Measurements from ENCODE around the gene TBC1D3B. TPM values are rescaled to one million over a fixed set of nuclear protein-coding genes. Genes with fewer than 3 reads are reported as not detected.

The TBC1D3B gene
- total RNA-seq, 1 donor from 2014 or later = 3.4 TPM

DNA sequence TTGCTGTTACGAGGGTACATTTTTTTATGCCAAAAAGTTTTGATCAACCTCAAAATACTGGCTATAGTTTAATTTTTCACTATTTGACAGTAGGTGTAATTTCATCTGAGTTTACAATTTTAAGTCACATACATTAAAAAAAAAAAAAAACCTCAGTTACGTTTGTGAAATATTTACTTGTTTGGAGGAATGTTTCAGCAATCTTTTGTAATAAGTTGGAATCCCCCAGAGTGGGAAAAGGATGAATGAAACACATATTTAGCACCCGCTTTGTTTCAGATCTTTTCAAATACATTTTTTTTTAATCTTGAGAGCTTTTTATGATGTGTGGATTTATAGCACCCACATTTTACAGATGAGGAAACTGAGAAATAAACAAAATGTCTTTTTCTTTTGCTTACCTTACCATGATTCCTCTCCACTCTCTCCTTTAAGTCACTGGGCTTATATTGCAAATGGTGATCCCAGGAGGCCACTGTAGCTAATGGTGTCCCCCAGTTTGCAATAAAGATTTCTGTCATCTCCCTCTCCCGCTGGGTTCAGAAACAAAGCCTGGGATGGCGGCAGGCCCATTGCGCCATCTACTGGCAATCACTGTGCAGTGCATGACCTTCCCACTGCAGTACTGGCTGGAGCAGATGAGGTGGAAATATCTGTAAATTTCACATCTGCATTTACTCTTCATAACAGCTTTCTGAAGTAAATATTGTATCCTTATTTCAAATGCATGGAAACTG lies 27.7 kb downstream of the TBC1D3B start:
- Histone ChIP-seq H3K4me3 (no peak overlapping the region), H3K27ac (no peak overlapping the region), H3K27me3 (no peaks in the 10 kb centered on the region), H3K9me3 (no peaks in the 10 kb centered on the region), H3K36me3 (no peaks in the 10 kb centered on the region), H3K4me1 (no peaks in the 10 kb centered on the region)
- TF ChIP-seq POLR2AphosphoS5 (IDR thresholded peaks at IDR 0.05; ENCODE audit: insufficient read depth in 1 of 2, low read depth in 1 of 2) = no peak
- TF ChIP-seq, protein P1, sequence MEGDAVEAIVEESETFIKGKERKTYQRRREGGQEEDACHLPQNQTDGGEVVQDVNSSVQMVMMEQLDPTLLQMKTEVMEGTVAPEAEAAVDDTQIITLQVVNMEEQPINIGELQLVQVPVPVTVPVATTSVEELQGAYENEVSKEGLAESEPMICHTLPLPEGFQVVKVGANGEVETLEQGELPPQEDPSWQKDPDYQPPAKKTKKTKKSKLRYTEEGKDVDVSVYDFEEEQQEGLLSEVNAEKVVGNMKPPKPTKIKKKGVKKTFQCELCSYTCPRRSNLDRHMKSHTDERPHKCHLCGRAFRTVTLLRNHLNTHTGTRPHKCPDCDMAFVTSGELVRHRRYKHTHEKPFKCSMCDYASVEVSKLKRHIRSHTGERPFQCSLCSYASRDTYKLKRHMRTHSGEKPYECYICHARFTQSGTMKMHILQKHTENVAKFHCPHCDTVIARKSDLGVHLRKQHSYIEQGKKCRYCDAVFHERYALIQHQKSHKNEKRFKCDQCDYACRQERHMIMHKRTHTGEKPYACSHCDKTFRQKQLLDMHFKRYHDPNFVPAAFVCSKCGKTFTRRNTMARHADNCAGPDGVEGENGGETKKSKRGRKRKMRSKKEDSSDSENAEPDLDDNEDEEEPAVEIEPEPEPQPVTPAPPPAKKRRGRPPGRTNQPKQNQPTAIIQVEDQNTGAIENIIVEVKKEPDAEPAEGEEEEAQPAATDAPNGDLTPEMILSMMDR (IDR thresholded peaks at IDR 0.05) = peak; percentile 80 to 88 (median 85)
- intact Hi-C loops (cut with DNase I) = loop anchor here (10.0 kb wide), 1 partner anchor 174 kb away; no protein-coding TSS in a partner anchor
- no peak for DNase-seq (ENCODE audit: extremely low spot score in 2 of 2)

DNA sequence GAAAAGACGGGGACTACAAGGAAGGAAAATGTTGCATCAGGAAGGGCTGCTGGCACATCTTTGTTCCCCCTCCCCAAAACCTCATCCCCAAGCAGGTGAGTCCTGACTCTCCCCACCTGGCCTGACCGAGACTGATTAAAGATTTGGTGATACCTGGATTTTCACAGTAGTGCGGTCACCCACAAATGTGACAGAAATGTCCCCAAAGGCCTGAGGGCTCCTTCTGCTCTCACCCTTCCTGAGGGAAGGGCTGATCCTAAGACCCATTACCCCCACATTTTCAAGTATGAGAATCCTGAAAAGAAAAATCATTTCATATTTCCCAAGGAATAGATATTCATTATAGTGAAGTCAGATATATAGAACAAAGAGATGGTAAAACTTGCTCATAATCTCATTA lies 28.8 kb downstream of the TBC1D3B start:
- H3K36me3 ChIP-seq = no peaks in the 10 kb centered on the region
- no peaks in the 10 kb centered on the region for H3K27me3 ChIP-seq
- no peak overlapping the region for H3K4me3 ChIP-seq
- TF ChIP-seq, protein P1 (IDR thresholded peaks at IDR 0.05) = no peak
- no peak for TF ChIP-seq POLR2A (IDR thresholded peaks at IDR 0.05)
- TF ChIP-seq POLR2AphosphoS5 (IDR thresholded peaks at IDR 0.05; ENCODE audit: insufficient read depth in 1 of 2, low read depth in 1 of 2) = no peak
- intact Hi-C loops (cut with DNase I) = loop anchor here (10.0 kb wide), 1 partner anchor 173 kb away; no protein-coding TSS in a partner anchor
- no peaks in the 10 kb centered on the region for H3K4me1 ChIP-seq
- H3K9me3 ChIP-seq = no peaks in the 10 kb centered on the region
- no peak overlapping the region for H3K27ac ChIP-seq
- DNase-seq (ENCODE audit: extremely low spot score in 2 of 2) = no peak

DNA sequence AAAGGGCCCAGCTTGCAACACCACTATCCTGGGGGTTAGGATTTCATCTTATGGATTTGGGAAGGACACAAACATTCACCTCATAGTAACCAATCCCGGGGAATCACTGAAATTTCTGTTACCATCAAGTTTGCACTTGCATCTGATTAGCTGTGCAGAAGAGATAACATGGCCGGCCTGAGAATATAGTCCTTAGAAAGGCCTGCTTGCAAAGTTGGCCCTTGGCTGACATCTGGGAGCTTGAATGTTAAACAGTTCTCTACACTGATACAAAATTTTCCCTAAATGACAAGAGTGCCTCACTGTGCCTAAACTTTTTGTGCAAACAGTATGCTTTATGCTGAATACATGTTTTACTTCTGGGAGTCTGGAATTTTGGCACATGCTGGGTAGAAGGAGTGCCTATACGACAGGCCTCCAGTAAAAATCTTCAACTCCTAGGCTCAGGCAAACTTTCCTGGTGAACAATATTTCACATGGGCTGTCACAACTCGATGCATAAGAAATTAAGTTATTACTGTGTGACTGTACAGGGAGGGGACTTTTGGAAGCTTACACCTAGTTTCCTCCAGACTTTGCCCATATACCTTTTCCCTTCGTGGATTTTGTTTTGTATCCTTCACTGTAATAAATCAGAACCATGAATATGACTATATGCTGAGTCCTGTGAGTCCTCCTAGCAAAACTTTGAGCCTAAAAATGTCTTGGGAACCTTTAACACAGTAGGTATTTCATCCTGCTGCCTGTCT lies 31.3 kb downstream of the TBC1D3B start:
- H3K27ac ChIP-seq = no peak overlapping the region
- TF ChIP-seq POLR2AphosphoS5 (IDR thresholded peaks at IDR 0.05; ENCODE audit: insufficient read depth in 1 of 2, low read depth in 1 of 2) (no peak), POLR2A (IDR thresholded peaks at IDR 0.05) (no peak)
- TF ChIP-seq, protein P1 (IDR thresholded peaks at IDR 0.05) = no peak

DNA sequence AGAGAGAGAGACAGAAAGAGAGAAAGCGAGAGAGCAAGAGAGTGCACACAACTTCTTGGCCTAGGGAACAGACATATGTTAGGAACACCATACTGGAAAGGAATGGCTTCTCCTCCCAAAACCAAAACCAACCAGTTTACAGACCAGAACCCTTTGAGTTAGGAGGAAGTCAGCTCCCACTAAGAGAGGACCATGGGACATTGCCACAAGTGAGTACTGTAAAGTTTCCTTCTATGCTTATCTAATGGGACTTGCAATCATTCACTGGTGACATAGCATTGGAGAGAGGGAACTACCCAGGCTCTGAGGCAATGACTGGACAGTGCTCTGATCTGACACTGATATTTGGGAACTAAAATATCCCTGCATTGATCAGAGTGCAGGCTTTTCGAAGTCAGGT lies 32.4 kb downstream of the TBC1D3B start:
- no peak for TF ChIP-seq POLR2A (IDR thresholded peaks at IDR 0.05)
- TF ChIP-seq, protein P1 (IDR thresholded peaks at IDR 0.05) = no peak
- TF ChIP-seq POLR2AphosphoS5 (IDR thresholded peaks at IDR 0.05; ENCODE audit: insufficient read depth in 1 of 2, low read depth in 1 of 2) = no peak
- DNase-seq (ENCODE audit: extremely low spot score in 2 of 2) = no peak
- intact Hi-C loops (cut with DNase I) = loop anchor here (10.0 kb wide), 1 partner anchor 169 kb away; no protein-coding TSS in a partner anchor
- Histone ChIP-seq H3K27me3 (no peaks in the 10 kb centered on the region), H3K36me3 (no peaks in the 10 kb centered on the region), H3K27ac (no peak overlapping the region), H3K4me1 (no peaks in the 10 kb centered on the region), H3K9me3 (no peaks in the 10 kb centered on the region), H3K4me3 (no peak overlapping the region)

More for the DNA sequence above, 31.3 kb downstream of the TBC1D3B start:
- Histone ChIP-seq H3K27me3 (no peaks in the 10 kb centered on the region), H3K4me1 (no peaks in the 10 kb centered on the region), H3K9me3 (no peaks in the 10 kb centered on the region), H3K4me3 (no peak overlapping the region), H3K36me3 (no peaks in the 10 kb centered on the region)
- intact Hi-C loops (cut with DNase I) = loop anchor here (10.0 kb wide), 1 partner anchor 170 kb away; no protein-coding TSS in a partner anchor
- DNase-seq (ENCODE audit: extremely low spot score in 2 of 2) = no peak

Data from vagina (tissue), 2 donors.